GM18870 (cell line): ENCODE data around the gene INSIG1.

ENCODE experiments used
- ATAC-seq: cut with Tn5 transposase; IDR thresholded peaks from one replicate; pipeline ENCODE4 v1.9.1; 2021; ENCODE audit warnings: moderate library complexity; ENCODE audit not compliant: unreplicated experiment

INSIG1 gene

GRCh38 chr7:155300641-155301452 is 3.2 kb downstream of the INSIG1 start:
- ATAC-seq, result no peak

GRCh38 chr7:155303039-155303593 is 5.4 kb downstream of the INSIG1 start:
- ATAC-seq, result no peak

GRCh38 chr7:155303897-155304296 is 6.2 kb downstream of the INSIG1 start:
- no peak for ATAC-seq

- no peak for ATAC-seq
Observed at GRCh38 chr7:155305231-155305904, 7.7 kb downstream of the INSIG1 start.

- no peak for ATAC-seq
Observed at GRCh38 chr7:155306673-155307470, 9.2 kb downstream of the INSIG1 start.

- ATAC-seq, result no peak
Observed at GRCh38 chr7:155308330-155309020, 10.8 kb downstream of the INSIG1 start.

- no peak for ATAC-seq
Observed at GRCh38 chr7:155309021-155309338, 11.3 kb downstream of the INSIG1 start.

GRCh38 chr7:155310425-155311114 is 12.9 kb downstream of the INSIG1 start:
- ATAC-seq, result no peak

- ATAC-seq, result no peak
Observed at GRCh38 chr7:155311826-155312537, 14.3 kb downstream of the INSIG1 start.

- ATAC-seq, result no peak
Observed at GRCh38 chr7:155312633-155313032, 15.0 kb downstream of the INSIG1 start.

GRCh38 chr7:155313096-155313495 is 15.4 kb downstream of the INSIG1 start:
- ATAC-seq, result no peak

- no peak for ATAC-seq
Observed at GRCh38 chr7:155315977-155316376, 18.3 kb downstream of the INSIG1 start.

GRCh38 chr7:155316427-155317113 is 18.9 kb downstream of the INSIG1 start:
- no peak for ATAC-seq

- no peak for ATAC-seq
Observed at GRCh38 chr7:155317114-155317434, 19.4 kb downstream of the INSIG1 start.

- no peak for ATAC-seq
Observed at GRCh38 chr7:155318245-155318644, 20.6 kb downstream of the INSIG1 start.

GRCh38 chr7:155322530-155322929 is 24.9 kb downstream of the INSIG1 start:
- ATAC-seq, result no peak

GRCh38 chr7:155323001-155323638 is 25.4 kb downstream of the INSIG1 start:
- ATAC-seq, result no peak

- ATAC-seq, result no peak
Observed at GRCh38 chr7:155324012-155324917, 26.6 kb downstream of the INSIG1 start.
